HG03558 (cell line): ENCODE data around the gene FUT1.
"Not testable (repeated sequence)": the region's sequence is repeated elsewhere in the genome, so short reads cannot be mapped to it uniquely, and the experiment has no call there.

ENCODE experiments used
- ATAC-seq: cut with Tn5 transposase; IDR thresholded peaks from one replicate; pipeline ENCODE4 v1.9.1; 2021; ENCODE audit warnings: moderate number of reproducible peaks; ENCODE audit not compliant: unreplicated experiment; ENCODE audit errors: extremely low read depth

FUT1 gene

GRCh38 chr19:48770266-48770665 is 17.8 kb upstream of the FUT1 start:
- ATAC-seq = no peak

- no peak for ATAC-seq
These were observed 16.7 kb upstream of the FUT1 start for GRCh38 chr19:48768994-48769713.

GRCh38 chr19:48768171-48768753 is 15.8 kb upstream of the FUT1 start:
- not testable (repeated sequence) for ATAC-seq

GRCh38 chr19:48765816-48766215 is 13.4 kb upstream of the FUT1 start:
- not testable (repeated sequence) for ATAC-seq

- ATAC-seq = no peak
These were observed 8.2 kb upstream of the FUT1 start for GRCh38 chr19:48760504-48761205.

GRCh38 chr19:48757741-48758144 is 5.3 kb upstream of the FUT1 start:
- ATAC-seq = no peak

- no peak for ATAC-seq
These were observed 4.7 kb upstream of the FUT1 start for GRCh38 chr19:48757089-48757675.

GRCh38 chr19:48756686-48757085 is 4.2 kb upstream of the FUT1 start:
- ATAC-seq = no peak

- no peak for ATAC-seq
These were observed 3.8 kb upstream of the FUT1 start for GRCh38 chr19:48756212-48756611.

- ATAC-seq = no peak
These were observed 3.3 kb upstream of the FUT1 start for GRCh38 chr19:48755787-48756186.

- ATAC-seq = no peak
These were observed 2.7 kb upstream of the FUT1 start, which contains the start of gene FGF21 for GRCh38 chr19:48755084-48755641. FGF21 (plus strand) TSS chr19:48755524; CDS start chr19:48756237, 713 bp downstream.

GRCh38 chr19:48751845-48752495 is 471 bp downstream of the FUT1 start:
- no peak for ATAC-seq

GRCh38 chr19:48750771-48751504 is 1.5 kb downstream of the FUT1 start:
- ATAC-seq = no peak

GRCh38 chr19:48750351-48750750 is 2.1 kb downstream of the FUT1 start:
- no peak for ATAC-seq

- no peak for ATAC-seq
These were observed 2.8 kb downstream of the FUT1 start for GRCh38 chr19:48749571-48750198.

GRCh38 chr19:48746738-48747575 is 5.5 kb downstream of the FUT1 start, which contains the start of gene IZUMO1:
IZUMO1 (minus strand) TSS chr19:48746909; CDS start chr19:48745859, 1,050 bp downstream.
- ATAC-seq = no peak

GRCh38 chr19:48746110-48746509 is 6.3 kb downstream of the FUT1 start:
- ATAC-seq = no peak
